ENCODE measurements around the gene TRMT6. TPM values are rescaled to one million over a fixed set of nuclear protein-coding genes. Genes with fewer than 3 reads are reported as not detected.

The TRMT6 gene
- total RNA-seq, 1 experiment from 2014 or later, result 13.2 TPM

GRCh38 chr20:5932796-5933195 lies 17.5 kb downstream of the TRMT6 start:
- peaks cover under 1 to 4% of the 10 kb centered on the region in 2 experiments; a peak in 2 of 4 replicates for H3K36me3 ChIP-seq (ENCODE audit: control insufficient read depth in 1 of 2, insufficient read depth in 2 of 2, low read length in 2 of 2)
- no TSS peak for BruUV-seq (replicated peaks)
- H3K9me2 ChIP-seq (ENCODE audit: insufficient read depth), result no peaks in the 10 kb centered on the region
- H3K4me2 ChIP-seq (ENCODE audit: low read length), result no peak overlapping the region
- H3K79me2 ChIP-seq (ENCODE audit: insufficient read depth, low read length), result no peaks in the 10 kb centered on the region
- RAD21 ChIA-PET (ENCODE audit: low non-redundant PET in 1 of 2, low total read pairs in 2 of 2, uncharacterized antibody in 2 of 2, unreplicated experiment in 2 of 2), result no interaction called here
- no peaks in the 10 kb centered on the region for H3K9me3 ChIP-seq (ENCODE audit: control insufficient read depth in 1 of 2, insufficient read depth in 1 of 2, low read depth in 1 of 2, low read length in 2 of 2)
- H3K27me3 ChIP-seq (ENCODE audit: insufficient read depth, low read length), result peaks cover 11% of the 10 kb centered on the region; the same call in 1 of the 2 replicates
- no peak overlapping the region for H3K27ac ChIP-seq (ENCODE audit: low read depth, low read length)
- H3K9ac ChIP-seq (ENCODE audit: low read length), result no peak overlapping the region
- no peak overlapping the region for H3K4me3 ChIP-seq (replicated peaks in 1 of 2; ENCODE audit: low read depth in 1 of 2, low read length in 2 of 2)
- POLR2A ChIA-PET, result no interaction called here
- no peak for ATAC-seq
- H4K20me1 ChIP-seq (ENCODE audit: insufficient read depth), result no peaks in the 10 kb centered on the region
- no peaks in the 10 kb centered on the region for H3K4me1 ChIP-seq (ENCODE audit: control insufficient read depth in 1 of 2, insufficient read depth in 2 of 2, low read length in 2 of 2)
- DNase-seq (ENCODE audit: low read depth, low spot score), result no peak
- TF ChIP-seq JUND (IDR thresholded peaks at IDR 0.05), result no peak
- TF ChIP-seq POLR2AphosphoS5 (IDR thresholded peaks at IDR 0.05; ENCODE audit: low read depth, low read length), result no peak
- TF ChIP-seq RAD21 (IDR thresholded peaks at IDR 0.05; ENCODE audit: low read depth), result no peak
- TF ChIP-seq CBX3 (IDR thresholded peaks at IDR 0.05; ENCODE audit: low read depth), result no peak
- TF ChIP-seq YY1 (IDR thresholded peaks at IDR 0.05; ENCODE audit: extremely low read depth, insufficient replicate concordance, low read depth, low read length), result no peak
- no peak for TF ChIP-seq ELF1 (IDR thresholded peaks at IDR 0.05; ENCODE audit: borderline replicate concordance, low read depth)
- intact Hi-C loops (cut with micrococcal nuclease), result loop anchor here (10.0 kb wide), 2 partner anchors 128 to 378 kb away; no protein-coding TSS in a partner anchor
- H2AFZ ChIP-seq (ENCODE audit: low read depth, low read length, poor library complexity, severe bottlenecking), result no peak overlapping the region
- CTCF ChIA-PET, result interaction anchor here (0.8 to 1.8 kb wide), 5 partner anchors 10 to 404 kb away, joined by 3 to 9 read pairs (median 3); no protein-coding TSS in a partner anchor

GRCh38 chr20:5931411-5931810 lies 18.9 kb downstream of the TRMT6 start:
- no peaks in the 10 kb centered on the region for H3K9me3 ChIP-seq (ENCODE audit: control insufficient read depth in 1 of 2, insufficient read depth in 1 of 2, low read depth in 1 of 2, low read length in 2 of 2)
- ChIA-PET RAD21 (ENCODE audit: low non-redundant PET in 1 of 2, low total read pairs in 2 of 2, uncharacterized antibody in 2 of 2, unreplicated experiment in 2 of 2) (interaction anchor here in 1 of 2 experiments (0.6 kb wide), 1 partner anchor 211 kb away, joined by 4 read pairs; no protein-coding TSS in a partner anchor), CTCF (interaction anchor here (1.0 kb wide), 1 partner anchor 8 kb away, joined by 3 read pairs; no protein-coding TSS in a partner anchor), POLR2A (no interaction called here)
- no TSS peak for BruUV-seq (replicated peaks)
- intact Hi-C loops (cut with micrococcal nuclease), result loop anchor here (10.0 kb wide), 2 partner anchors 127 to 377 kb away; no protein-coding TSS in a partner anchor
- H3K4me1 ChIP-seq (ENCODE audit: control insufficient read depth in 1 of 2, insufficient read depth in 2 of 2, low read length in 2 of 2), result no peaks in the 10 kb centered on the region
- H3K27me3 ChIP-seq (ENCODE audit: insufficient read depth, low read length), result peaks cover 11% of the 10 kb centered on the region; the same call in 1 of the 2 replicates
- no peaks in the 10 kb centered on the region for H3K9me2 ChIP-seq (ENCODE audit: insufficient read depth)
- H3K4me3 ChIP-seq (replicated peaks in 1 of 2; ENCODE audit: low read depth in 1 of 2, low read length in 2 of 2), result no peak overlapping the region
- no peaks in the 10 kb centered on the region for H3K36me3 ChIP-seq (ENCODE audit: control insufficient read depth in 1 of 2, insufficient read depth in 2 of 2, low read length in 2 of 2)
- no peak overlapping the region for H3K27ac ChIP-seq (ENCODE audit: low read depth, low read length)
- H4K20me1 ChIP-seq (ENCODE audit: insufficient read depth), result no peaks in the 10 kb centered on the region
- H3K79me2 ChIP-seq (ENCODE audit: insufficient read depth, low read length), result no peaks in the 10 kb centered on the region
- H3K9ac ChIP-seq (ENCODE audit: low read length), result no peak overlapping the region
- DNase-seq (ENCODE audit: low read depth, low spot score), result no peak
- TF ChIP-seq EGR1 (IDR thresholded peaks at IDR 0.05; ENCODE audit: low read depth) (no peak), RAD21 (IDR thresholded peaks at IDR 0.05; ENCODE audit: low read depth) (no peak), POLR2AphosphoS5 (IDR thresholded peaks at IDR 0.05; ENCODE audit: low read depth, low read length) (no peak), EZH2 (IDR thresholded peaks at IDR 0.05) (no peak), SIN3A (IDR thresholded peaks at IDR 0.05; ENCODE audit: low read depth) (no peak), ATF3 (IDR thresholded peaks at IDR 0.05) (no peak), FOSL1 (IDR thresholded peaks at IDR 0.05; ENCODE audit: low read depth) (no peak)
- TF ChIP-seq, protein P1, sequence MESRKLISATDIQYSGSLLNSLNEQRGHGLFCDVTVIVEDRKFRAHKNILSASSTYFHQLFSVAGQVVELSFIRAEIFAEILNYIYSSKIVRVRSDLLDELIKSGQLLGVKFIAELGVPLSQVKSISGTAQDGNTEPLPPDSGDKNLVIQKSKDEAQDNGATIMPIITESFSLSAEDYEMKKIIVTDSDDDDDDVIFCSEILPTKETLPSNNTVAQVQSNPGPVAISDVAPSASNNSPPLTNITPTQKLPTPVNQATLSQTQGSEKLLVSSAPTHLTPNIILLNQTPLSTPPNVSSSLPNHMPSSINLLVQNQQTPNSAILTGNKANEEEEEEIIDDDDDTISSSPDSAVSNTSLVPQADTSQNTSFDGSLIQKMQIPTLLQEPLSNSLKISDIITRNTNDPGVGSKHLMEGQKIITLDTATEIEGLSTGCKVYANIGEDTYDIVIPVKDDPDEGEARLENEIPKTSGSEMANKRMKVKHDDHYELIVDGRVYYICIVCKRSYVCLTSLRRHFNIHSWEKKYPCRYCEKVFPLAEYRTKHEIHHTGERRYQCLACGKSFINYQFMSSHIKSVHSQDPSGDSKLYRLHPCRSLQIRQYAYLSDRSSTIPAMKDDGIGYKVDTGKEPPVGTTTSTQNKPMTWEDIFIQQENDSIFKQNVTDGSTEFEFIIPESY (IDR thresholded peaks at IDR 0.05; ENCODE audit: extremely low read depth, insufficient replicate concordance, low read length), result no peak
- H3K4me2 ChIP-seq (ENCODE audit: low read length), result no peak overlapping the region
- H2AFZ ChIP-seq (ENCODE audit: low read depth, low read length, poor library complexity, severe bottlenecking), result no peak overlapping the region
- no peak for ATAC-seq

All from HCT116 (cell line).